M059J (cell line): ENCODE data around the gene WDPCP. TPM values are rescaled to one million over a fixed set of nuclear protein-coding genes. Genes with fewer than 3 reads are reported as not detected.
"Not testable (repeated sequence)": the region's sequence is repeated elsewhere in the genome, so short reads cannot be mapped to it uniquely, and the experiment has no call there.

Source experiments
- DNase-seq: peaks from one replicate; pipeline ENCODE4 v3.0.0-alpha.2; 2012; ENCODE audit warnings: low read depth
- total RNA-seq: library from RNA; depleted of rRNA; stranded (reverse); fragments of >200 nt; shearing (Covaris generic); gene quantifications from 2 replicates; pipeline ENCODE4 v1.2.3, GENCODE V29; 2014

WDPCP gene
- total RNA-seq, 1 experiment from 2014 or later, result 2.7 TPM

GRCh38 chr2:63591566-63592175 is 3.4 kb upstream of the WDPCP start:
- DNase-seq, result no peak

DNA sequence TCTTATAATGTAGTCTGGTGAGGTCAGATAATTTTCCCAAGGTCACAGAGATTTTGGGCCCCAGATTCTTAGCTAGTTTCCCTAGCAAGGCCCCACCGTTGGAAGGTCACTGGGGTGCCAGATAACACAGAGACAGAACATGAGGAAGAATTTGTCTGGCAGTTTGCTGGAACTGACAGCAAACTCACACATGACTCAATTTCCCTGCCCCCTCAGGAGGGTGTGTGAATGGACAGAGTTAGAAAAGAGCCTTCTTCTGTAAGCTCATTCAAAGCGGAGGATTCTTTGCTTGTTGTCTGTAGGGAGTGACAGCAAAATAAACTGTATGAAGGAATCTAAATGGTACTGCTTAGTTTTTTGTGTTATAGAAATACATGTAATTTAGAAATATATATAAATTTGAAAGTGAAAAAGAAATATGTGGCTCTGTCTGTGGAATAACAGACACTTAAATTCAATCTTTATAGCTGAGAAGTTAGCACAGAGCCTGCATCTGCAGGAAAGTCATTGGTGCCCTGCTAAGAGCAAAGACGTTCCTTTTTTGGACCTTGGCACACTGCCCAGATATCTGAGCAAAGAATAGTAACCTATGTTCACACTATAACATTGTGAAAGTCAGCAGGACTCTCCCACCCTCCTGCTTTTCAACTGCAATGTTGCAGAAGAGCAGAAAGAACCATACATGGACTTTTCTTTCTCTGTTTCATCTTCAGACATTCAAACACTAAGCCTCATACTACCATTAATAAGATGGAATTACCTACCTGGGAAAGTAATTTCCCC is 2.5 kb upstream of the WDPCP start:
- DNase-seq, result no peak

DNA sequence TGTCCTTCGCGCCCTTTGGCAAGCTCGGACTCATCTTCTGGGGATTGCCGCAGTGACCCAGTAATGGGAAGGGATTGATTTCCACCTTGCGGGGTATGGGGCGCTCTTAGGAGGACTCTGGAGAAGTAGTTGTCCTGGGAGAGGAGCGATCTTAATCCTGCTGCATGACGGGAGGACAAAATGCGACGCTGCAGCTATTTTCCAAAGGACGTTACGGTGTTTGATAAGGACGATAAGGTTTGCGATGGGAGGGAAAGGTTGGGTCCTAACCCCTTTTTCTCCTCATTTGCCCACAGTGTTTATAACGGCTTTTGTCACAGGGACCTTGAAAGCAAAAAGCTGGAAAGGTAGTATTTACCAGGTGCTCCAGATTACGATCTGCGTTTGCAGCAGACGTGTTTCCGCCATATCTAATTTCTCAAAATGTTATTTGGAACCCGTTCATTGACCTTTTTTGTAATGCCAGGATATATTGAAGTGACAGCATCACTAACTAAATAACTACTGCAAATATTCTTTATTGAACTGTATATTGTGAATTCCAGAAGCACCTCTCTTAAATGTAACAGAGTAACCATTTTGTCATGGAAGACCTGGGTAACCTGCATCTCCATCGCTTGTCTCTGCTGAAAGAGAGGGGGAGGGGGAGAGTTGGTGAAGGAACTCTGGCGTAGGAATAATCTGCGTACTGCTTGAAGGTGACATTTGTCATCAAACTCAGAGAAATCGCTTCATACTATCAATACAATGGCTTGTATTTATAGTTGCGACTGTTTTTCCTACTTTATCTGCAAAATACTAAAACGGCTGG is 1.1 kb upstream of the WDPCP start:
- DNase-seq, result no peak

GRCh38 chr2:63587814-63588384 is 378 bp downstream of the WDPCP start:
- peak; percentile 33 for DNase-seq

- no peak for DNase-seq
These were observed 5.4 kb downstream of the WDPCP start for GRCh38 chr2:63582873-63583272.

GRCh38 chr2:63581298-63581961 is 6.8 kb downstream of the WDPCP start:
- DNase-seq, result no peak

GRCh38 chr2:63580651-63581297 is 7.5 kb downstream of the WDPCP start:
- no peak for DNase-seq

DNA sequence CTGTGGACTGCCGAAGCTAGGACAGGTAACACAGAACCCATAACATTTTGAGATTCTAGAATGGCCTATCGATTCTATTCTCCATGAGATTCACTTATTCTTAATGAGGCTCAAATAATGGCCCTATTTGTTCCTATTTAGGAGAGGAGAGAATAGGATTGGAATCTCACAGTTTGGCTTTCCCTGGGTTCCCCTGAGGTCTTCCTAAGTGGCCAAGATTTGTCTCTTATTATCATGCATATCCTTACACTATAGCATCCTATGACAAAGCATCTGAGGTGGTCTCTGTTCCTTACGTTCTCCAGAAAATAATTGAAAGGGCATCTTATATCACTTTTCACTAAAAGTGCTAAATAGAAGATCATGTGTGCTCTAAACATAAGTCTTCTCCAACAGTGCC is 9.5 kb downstream of the WDPCP start:
- no peak for DNase-seq

DNA sequence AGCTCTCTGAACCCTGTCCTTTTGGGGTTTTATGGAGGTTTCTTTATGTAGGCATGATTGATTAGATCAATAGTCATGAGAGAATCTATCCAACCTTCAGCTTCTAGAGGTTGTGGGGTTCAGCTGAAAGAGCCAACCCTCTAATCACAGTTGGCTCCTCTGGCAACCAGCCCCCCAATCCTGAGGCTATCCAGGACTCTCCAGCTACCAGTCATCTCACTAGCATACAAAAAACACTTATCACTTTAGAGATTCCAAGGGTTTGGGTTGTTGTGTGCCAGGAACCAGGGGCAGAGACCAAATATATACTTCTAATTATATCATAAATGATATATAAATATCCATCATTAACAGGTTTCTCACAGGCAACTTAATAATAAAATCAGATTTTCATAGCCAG is 11.7 kb downstream of the WDPCP start:
- no peak for DNase-seq

- not testable (repeated sequence) for DNase-seq
These were observed 14.4 kb downstream of the WDPCP start for GRCh38 chr2:63573726-63574345.

- DNase-seq, result not testable (repeated sequence)
These were observed 15.3 kb downstream of the WDPCP start for GRCh38 chr2:63573026-63573425.

GRCh38 chr2:63572001-63572400 is 16.3 kb downstream of the WDPCP start:
- DNase-seq, result no peak

DNA sequence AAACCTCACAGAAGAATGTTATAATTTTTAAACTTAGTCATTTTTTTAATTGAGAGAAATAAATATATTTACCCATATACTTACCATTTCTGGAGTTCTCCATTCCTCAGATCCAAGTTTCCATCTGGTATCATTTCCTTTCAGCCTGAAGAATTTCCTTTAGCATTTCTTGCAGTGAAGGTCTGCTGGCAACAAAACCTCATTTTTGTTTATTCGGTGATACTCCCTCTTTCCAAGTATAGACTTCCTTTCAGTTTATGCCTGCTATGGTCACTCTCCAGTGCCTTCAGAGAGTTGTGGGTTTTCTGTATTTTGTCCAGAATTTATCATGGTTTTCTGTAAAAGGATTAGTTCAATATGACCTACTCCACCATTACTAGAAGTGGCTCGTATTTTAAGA is 17.0 kb downstream of the WDPCP start:
- no peak for DNase-seq

DNA sequence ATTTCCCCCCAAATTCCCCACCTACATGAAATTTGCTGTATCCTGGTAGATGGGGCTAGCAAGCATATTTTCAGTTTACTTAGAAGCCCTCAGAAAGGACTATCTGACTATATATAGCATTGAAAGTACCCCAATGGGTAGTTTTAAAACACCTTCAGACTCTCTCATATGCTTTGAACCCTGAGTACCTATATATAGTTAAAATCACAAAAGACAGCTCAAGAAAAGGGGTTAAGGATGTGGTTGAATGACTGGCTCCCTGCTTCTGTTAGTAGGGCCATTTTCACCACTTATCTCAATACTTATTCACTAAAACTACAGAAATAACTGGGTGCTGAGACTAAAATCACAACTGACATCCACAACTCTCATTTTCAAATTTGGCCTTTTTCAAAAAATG is 18.5 kb downstream of the WDPCP start:
- no peak for DNase-seq

GRCh38 chr2:63562751-63563150 is 25.5 kb downstream of the WDPCP start:
- no peak for DNase-seq

- DNase-seq, result not testable (repeated sequence)
These were observed 29.4 kb downstream of the WDPCP start for GRCh38 chr2:63558922-63559321.

- not testable (repeated sequence) for DNase-seq
These were observed 30.5 kb downstream of the WDPCP start for GRCh38 chr2:63557819-63558218.

GRCh38 chr2:63555931-63556330 is 32.3 kb downstream of the WDPCP start:
- no peak for DNase-seq

- no peak for DNase-seq
These were observed 33.0 kb downstream of the WDPCP start for GRCh38 chr2:63555299-63555698.

GRCh38 chr2:63553049-63553448 is 35.2 kb downstream of the WDPCP start:
- DNase-seq, result peak; percentile 59

- DNase-seq, result no peak
These were observed 43.3 kb downstream of the WDPCP start for GRCh38 chr2:63545023-63545422.
